Activated gamma-delta T cell treated with Interleukin-2 at 50 U/mL for 16 hours (primary cell): ENCODE data around the gene TOMM6.
"Not testable (repeated sequence)": the region's sequence is repeated elsewhere in the genome, so short reads cannot be mapped to it uniquely, and the experiment has no call there.

Experiments
- DNase-seq: peaks from one replicate; pipeline ENCODE4 v3.0.0-alpha.2; 2020

Gene TOMM6

GRCh38 chr6:41786451-41787218 lies 859 bp upstream of the TOMM6 start:
- peak; percentile 87 for DNase-seq

- DNase-seq = no peak
These were observed 1.9 kb downstream of the TOMM6 start for GRCh38 chr6:41789390-41789724.

- DNase-seq = no peak
These were observed 2.6 kb downstream of the TOMM6 start for GRCh38 chr6:41790045-41790444.

- no peak for DNase-seq
These were observed 3.8 kb downstream of the TOMM6 start for GRCh38 chr6:41791305-41791704.

- DNase-seq = no peak
These were observed 4.5 kb downstream of the TOMM6 start for GRCh38 chr6:41791984-41792383.

GRCh38 chr6:41796474-41796873 lies 9.0 kb downstream of the TOMM6 start:
- no peak for DNase-seq

- no peak for DNase-seq
These were observed 11.5 kb downstream of the TOMM6 start for GRCh38 chr6:41798901-41799558.

GRCh38 chr6:41799559-41799911 lies 12.0 kb downstream of the TOMM6 start:
- DNase-seq = no peak

GRCh38 chr6:41801380-41801779 lies 13.9 kb downstream of the TOMM6 start:
- no peak for DNase-seq

- no peak for DNase-seq
These were observed 18.6 kb downstream of the TOMM6 start for GRCh38 chr6:41805830-41806774.

- DNase-seq = no peak
These were observed 23.6 kb downstream of the TOMM6 start for GRCh38 chr6:41811095-41811494.

GRCh38 chr6:41811946-41812345 lies 24.5 kb downstream of the TOMM6 start:
- not testable (repeated sequence) for DNase-seq

- no peak for DNase-seq
These were observed 26.0 kb downstream of the TOMM6 start for GRCh38 chr6:41813469-41813868.

GRCh38 chr6:41813956-41814355 lies 26.5 kb downstream of the TOMM6 start:
- DNase-seq = no peak

- no peak for DNase-seq
These were observed 27.1 kb downstream of the TOMM6 start for GRCh38 chr6:41814629-41815028.

GRCh38 chr6:41815587-41815986 lies 28.1 kb downstream of the TOMM6 start:
- DNase-seq = no peak

GRCh38 chr6:41818271-41819054 lies 31.0 kb downstream of the TOMM6 start:
- DNase-seq = no peak

GRCh38 chr6:41821266-41821665 lies 33.8 kb downstream of the TOMM6 start:
- DNase-seq = no peak

GRCh38 chr6:41822021-41822420 lies 34.5 kb downstream of the TOMM6 start:
- DNase-seq = no peak

GRCh38 chr6:41823178-41823577 lies 35.7 kb downstream of the TOMM6 start:
- no peak for DNase-seq

- no peak for DNase-seq
These were observed 37.4 kb downstream of the TOMM6 start for GRCh38 chr6:41824571-41825569.
